Brain microvascular endothelial cell (primary cell): ENCODE measurements around the gene NKX2-3.

Experiments used
- DNase-seq: peaks from one replicate; pipeline ENCODE4 v3.0.0-alpha.2; 2020
- H3K27ac ChIP-seq: fragments of 250-450 bp; sonication (Bioruptor Pico); 2 replicates; pipeline ENCODE4 v1.5.1; 2020; ENCODE audit warnings: mild to moderate bottlenecking, moderate library complexity
- H3K27me3 ChIP-seq: fragments of 250-450 bp; sonication (Bioruptor Pico); replicated peaks from 2 replicates; pipeline ENCODE4 v1.5.1; 2020; ENCODE audit warnings: mild to moderate bottlenecking
- H3K36me3 ChIP-seq: fragments of 250-450 bp; sonication (Bioruptor Pico); replicated peaks from 2 replicates; pipeline ENCODE4 v1.5.1; 2020; ENCODE audit warnings: mild to moderate bottlenecking
- H3K4me3 ChIP-seq: 2 replicates; pipeline ENCODE4 v1.5.1; 2011; ENCODE audit warnings: low read depth, mild to moderate bottlenecking, control low read depth, low read length, moderate library complexity
- in situ Hi-C: cut with HindIII; loops from 2 replicates; pipeline ENCODE4 v1.10.0; 2017; ENCODE audit warnings: low sequenced_read_pairs, low pct_ligation_motif_present
- TF ChIP-seq, protein P1 (sequence below): IDR thresholded peaks from 2 replicates; pipeline ENCODE4 v1.5.1; 2011; ENCODE audit warnings: low read depth, mild to moderate bottlenecking, moderate library complexity, low read length, control low read depth, inconsistent platforms; ENCODE audit errors: missing control alignments

Gene NKX2-3

DNA sequence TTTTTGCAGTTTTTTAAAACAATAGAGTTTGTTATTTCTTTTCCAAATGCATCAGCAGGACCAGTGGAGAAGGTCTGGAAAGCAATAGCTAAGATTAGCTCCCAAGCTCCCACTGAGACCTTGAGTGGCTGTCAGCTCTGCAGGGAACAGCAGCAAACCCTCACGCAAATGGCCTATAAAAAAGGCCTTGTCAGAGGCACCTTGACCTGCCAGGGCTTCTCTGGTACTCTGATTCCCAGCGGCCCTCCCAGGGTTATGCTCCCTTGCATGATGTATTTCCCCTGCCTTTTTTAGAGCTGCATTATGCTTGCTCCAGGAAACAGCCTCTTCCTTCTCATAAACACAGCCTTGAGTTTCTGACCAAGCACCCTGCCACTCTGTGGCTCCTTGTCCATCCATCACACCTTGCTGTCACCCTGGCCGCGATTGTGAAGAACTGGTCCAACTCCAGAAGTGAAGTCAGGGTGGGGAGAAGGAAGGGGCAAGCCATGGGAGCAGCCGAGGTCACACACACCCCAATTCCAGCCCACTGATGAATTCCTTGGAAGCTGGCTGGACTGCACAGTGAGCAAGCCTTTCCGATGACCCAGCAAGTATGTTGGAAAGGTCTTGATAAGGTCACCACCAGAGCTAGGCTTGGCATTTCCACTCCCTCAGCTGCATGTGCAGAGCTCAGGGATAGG, 35.3 kb upstream of the NKX2-3 start:
- H3K36me3 ChIP-seq: no peaks in the 10 kb centered on the region
- in situ Hi-C loops: no loop called here
- TF ChIP-seq, protein P1, sequence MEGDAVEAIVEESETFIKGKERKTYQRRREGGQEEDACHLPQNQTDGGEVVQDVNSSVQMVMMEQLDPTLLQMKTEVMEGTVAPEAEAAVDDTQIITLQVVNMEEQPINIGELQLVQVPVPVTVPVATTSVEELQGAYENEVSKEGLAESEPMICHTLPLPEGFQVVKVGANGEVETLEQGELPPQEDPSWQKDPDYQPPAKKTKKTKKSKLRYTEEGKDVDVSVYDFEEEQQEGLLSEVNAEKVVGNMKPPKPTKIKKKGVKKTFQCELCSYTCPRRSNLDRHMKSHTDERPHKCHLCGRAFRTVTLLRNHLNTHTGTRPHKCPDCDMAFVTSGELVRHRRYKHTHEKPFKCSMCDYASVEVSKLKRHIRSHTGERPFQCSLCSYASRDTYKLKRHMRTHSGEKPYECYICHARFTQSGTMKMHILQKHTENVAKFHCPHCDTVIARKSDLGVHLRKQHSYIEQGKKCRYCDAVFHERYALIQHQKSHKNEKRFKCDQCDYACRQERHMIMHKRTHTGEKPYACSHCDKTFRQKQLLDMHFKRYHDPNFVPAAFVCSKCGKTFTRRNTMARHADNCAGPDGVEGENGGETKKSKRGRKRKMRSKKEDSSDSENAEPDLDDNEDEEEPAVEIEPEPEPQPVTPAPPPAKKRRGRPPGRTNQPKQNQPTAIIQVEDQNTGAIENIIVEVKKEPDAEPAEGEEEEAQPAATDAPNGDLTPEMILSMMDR: no peak
- no peak for DNase-seq
- no peak overlapping the region for H3K27ac ChIP-seq
- H3K4me3 ChIP-seq: no peak overlapping the region
- H3K27me3 ChIP-seq: no peaks in the 10 kb centered on the region

GRCh38 chr10:99506416-99506815, 26.3 kb upstream of the NKX2-3 start:
- no peaks in the 10 kb centered on the region for H3K27me3 ChIP-seq
- H3K27ac ChIP-seq: no peak overlapping the region
- DNase-seq: no peak
- H3K4me3 ChIP-seq: no peak overlapping the region
- in situ Hi-C loops: no loop called here
- no peaks in the 10 kb centered on the region for H3K36me3 ChIP-seq
- TF ChIP-seq, protein P1: no peak

DNA sequence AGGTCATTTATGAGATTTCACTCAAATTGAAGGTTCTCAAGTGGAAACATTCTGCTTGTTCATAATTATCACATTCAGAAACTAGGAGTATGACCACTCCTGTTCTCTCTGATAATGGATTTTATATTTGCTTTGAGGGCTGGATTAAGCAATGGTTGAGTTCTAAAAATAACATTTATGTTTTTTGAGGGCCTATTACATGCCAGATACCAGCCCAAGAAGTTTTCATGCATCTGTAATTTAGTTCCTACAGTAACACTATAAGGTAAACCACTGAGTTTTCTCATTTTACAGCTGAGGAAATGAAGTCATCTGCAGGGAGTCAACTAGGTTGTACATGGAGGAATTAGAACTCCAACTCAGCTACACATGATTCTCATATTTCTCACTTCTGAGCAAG, 25.5 kb upstream of the NKX2-3 start:
- DNase-seq: no peak
- Histone ChIP-seq H3K4me3 (no peak overlapping the region), H3K36me3 (no peaks in the 10 kb centered on the region), H3K27me3 (no peaks in the 10 kb centered on the region), H3K27ac (no peak overlapping the region)
- in situ Hi-C loops: no loop called here
- TF ChIP-seq, protein P1: no peak

DNA sequence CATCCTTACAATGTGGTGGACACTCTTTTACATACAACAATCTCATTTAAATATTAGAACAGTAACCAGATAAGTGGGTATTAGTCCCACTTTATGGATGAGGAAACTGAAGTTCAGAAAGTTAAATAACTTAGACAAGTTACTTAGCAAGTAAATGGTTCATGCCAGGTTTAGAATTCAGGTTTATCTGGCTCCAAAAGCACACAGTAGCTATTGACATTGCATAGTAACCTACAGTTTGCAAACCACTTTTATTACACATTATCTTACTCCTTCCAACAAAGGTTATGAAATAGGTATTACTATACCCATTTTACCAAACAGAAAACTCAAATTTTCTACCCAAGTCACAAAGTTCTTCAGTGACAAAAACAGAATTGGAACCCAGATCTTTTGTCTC, 19.7 kb upstream of the NKX2-3 start:
- Histone ChIP-seq H3K36me3 (no peaks in the 10 kb centered on the region), H3K27me3 (peaks cover 2% of the 10 kb centered on the region), H3K4me3 (no peak overlapping the region), H3K27ac (no peak overlapping the region)
- in situ Hi-C loops: no loop called here
- no peak for DNase-seq
- TF ChIP-seq, protein P1: no peak

- H3K27me3 ChIP-seq: peaks cover 58% of the 10 kb centered on the region
- no peak overlapping the region for H3K4me3 ChIP-seq
- in situ Hi-C loops: no loop called here
- no peak overlapping the region for H3K27ac ChIP-seq
- no peaks in the 10 kb centered on the region for H3K36me3 ChIP-seq
- TF ChIP-seq, protein P1: no peak
- DNase-seq: no peak
Observed at GRCh38 chr10:99519690-99520039, 13.1 kb upstream of the NKX2-3 start.
